NT2/D1 (cell line): ENCODE results near the gene MEF2B.
A peak's percentile ranks its signal among the peaks of the same experiment; 100 is the strongest.

Source experiments
- DNase-seq: peaks from one replicate; pipeline ENCODE4 v3.0.0-alpha.2; 2011; ENCODE audit warnings: low read depth, low spot score
- H3K27me3 ChIP-seq: 2 replicates; pipeline ENCODE4 v1.6.0; 2011; ENCODE audit warnings: mild to moderate bottlenecking; ENCODE audit not compliant: insufficient read length, insufficient read depth
- H3K36me3 ChIP-seq: 2 replicates; pipeline ENCODE4 v1.6.1; 2011; ENCODE audit warnings: mild to moderate bottlenecking, low read length, mixed read lengths; ENCODE audit not compliant: insufficient read depth, insufficient read length
- H3K4me1 ChIP-seq: 2 replicates; pipeline ENCODE4 v1.5.1; 2011; ENCODE audit not compliant: insufficient read depth, insufficient read length
- H3K4me3 ChIP-seq: 2 replicates; pipeline ENCODE4 v1.5.1; 2011; ENCODE audit warnings: low read depth; ENCODE audit not compliant: insufficient read length
- H3K9ac ChIP-seq: 2 replicates; pipeline ENCODE4 v1.6.0; 2011; ENCODE audit warnings: low read depth; ENCODE audit not compliant: insufficient read length
- H3K9me3 ChIP-seq: 2 replicates; pipeline ENCODE4 v1.5.1; 2011; ENCODE audit warnings: mild to moderate bottlenecking, low read length; ENCODE audit not compliant: insufficient read depth
- SUZ12 ChIP-seq: IDR thresholded peaks from 2 replicates; pipeline ENCODE4 v1.6.1; 2011; ENCODE audit not compliant: insufficient read length, insufficient read depth; ENCODE audit errors: extremely low read depth
- YY1 ChIP-seq: IDR thresholded peaks from 2 replicates; pipeline ENCODE4 v1.6.1; 2011; ENCODE audit not compliant: insufficient read length, insufficient read depth
- ZNF274 ChIP-seq: IDR thresholded peaks from 2 replicates; pipeline ENCODE4 v1.6.1; 2011; ENCODE audit warnings: mild to moderate bottlenecking, low read depth, low read length

MEF2B gene

DNA sequence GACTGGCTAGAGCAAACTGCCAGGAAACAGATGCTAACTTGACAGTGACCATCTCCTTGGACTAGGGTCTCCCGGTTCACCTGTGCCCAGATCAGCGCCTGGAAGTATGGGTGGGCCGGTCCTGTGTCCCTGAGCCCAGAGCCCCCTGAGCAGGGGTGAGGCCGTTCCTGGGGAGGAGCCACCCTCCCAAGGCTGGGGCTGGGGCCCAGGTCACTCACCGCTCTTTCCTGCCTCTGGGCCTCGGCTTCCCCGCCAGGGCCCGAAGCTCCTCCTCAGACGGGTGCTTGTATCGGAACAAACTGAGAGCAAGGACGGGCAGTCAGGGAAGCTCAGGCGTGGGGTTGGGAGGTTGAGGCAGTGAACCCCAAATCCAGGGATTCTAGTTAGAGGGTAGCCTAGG lies 37.2 kb downstream of the MEF2B start:
- Histone ChIP-seq H3K4me1 (peaks cover 2% of the 10 kb centered on the region), H3K4me3 (no peak overlapping the region), H3K36me3 (peaks cover 27% of the 10 kb centered on the region), H3K27me3 (no peaks in the 10 kb centered on the region), H3K9me3 (peaks cover 18% of the 10 kb centered on the region; the same call in 1 of the 2 replicates), H3K9ac (no peak overlapping the region)
- no peak for TF ChIP-seq ZNF274
- TF ChIP-seq YY1: no peak
- no peak for TF ChIP-seq SUZ12
- DNase-seq: no peak

DNA sequence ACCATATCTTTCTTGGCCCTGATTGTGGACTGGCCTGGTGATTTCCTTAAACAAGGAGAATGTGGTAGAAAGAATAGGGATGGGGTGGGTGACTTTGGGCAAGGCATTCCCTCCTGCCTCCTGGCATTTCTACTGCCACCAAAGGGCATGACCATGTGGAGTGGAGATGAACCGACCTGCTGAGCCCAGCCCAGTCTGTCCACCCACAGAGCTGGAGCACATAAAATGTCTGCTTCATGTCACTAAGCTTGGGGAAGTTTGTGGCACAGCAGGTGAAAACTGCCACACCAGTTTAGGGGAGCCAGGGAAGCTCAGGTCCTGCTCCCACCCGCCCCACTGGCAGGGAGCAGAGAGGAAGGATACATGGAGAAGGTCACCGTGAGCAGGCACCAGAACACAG lies 38.1 kb downstream of the MEF2B start:
- peaks cover 27% of the 10 kb centered on the region for H3K36me3 ChIP-seq
- H3K27me3 ChIP-seq: no peaks in the 10 kb centered on the region
- no peak overlapping the region for H3K4me3 ChIP-seq
- H3K9me3 ChIP-seq: peaks cover 18% of the 10 kb centered on the region; the same call in 1 of the 2 replicates
- peaks cover 2% of the 10 kb centered on the region for H3K4me1 ChIP-seq
- TF ChIP-seq ZNF274 (no peak), SUZ12 (no peak)
- H3K9ac ChIP-seq: no peak overlapping the region
- DNase-seq: no peak

DNA sequence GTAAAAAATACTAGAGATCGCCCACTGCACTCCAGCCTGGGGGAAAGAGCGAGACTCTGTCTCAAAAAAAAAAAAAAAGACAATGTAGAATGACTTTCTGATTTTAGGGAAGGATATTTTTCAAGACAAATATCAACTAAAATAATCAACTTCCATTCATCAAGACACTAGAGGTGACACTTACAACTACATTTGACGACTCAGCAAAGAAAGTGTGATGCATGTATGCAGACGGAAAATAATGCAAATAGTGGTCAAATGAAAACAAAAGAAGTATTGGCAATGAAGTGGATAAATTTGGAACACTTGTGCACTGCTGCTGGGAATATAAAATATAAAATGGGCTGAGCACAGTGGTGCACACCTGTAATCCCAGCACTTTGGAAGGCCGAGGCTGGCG lies 44.0 kb downstream of the MEF2B start:
- no peaks in the 10 kb centered on the region for H3K27me3 ChIP-seq
- no peak overlapping the region for H3K4me3 ChIP-seq
- peaks cover 13% of the 10 kb centered on the region for H3K9me3 ChIP-seq
- DNase-seq: no peak
- H3K9ac ChIP-seq: no peak overlapping the region
- peaks cover 6% of the 10 kb centered on the region for H3K4me1 ChIP-seq
- TF ChIP-seq ZNF274 (no peak), SUZ12 (no peak), YY1 (no peak)
- peaks cover 15% of the 10 kb centered on the region for H3K36me3 ChIP-seq

DNA sequence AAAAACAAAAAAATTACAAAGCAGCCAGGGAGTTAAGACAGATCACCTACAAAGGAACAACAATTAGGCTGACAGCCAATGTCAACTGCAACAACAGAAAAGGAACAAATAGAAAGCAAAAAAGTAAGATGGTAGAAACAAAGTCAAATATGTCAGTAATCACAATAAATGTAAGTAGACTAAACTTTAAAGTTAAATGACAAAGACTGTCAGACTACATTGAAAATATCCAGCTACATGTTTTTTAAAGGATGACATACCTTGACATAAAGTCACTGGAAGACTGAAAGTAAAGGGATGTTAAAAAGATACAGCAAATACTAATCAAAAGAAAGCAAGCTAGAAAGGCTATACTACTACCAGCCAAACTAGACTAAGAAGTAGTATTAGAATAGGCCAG lies 46.7 kb downstream of the MEF2B start:
- Histone ChIP-seq H3K4me1 (peaks cover 16% of the 10 kb centered on the region), H3K27me3 (no peaks in the 10 kb centered on the region), H3K36me3 (peaks cover 23% of the 10 kb centered on the region), H3K9ac (no peak overlapping the region), H3K4me3 (no peak overlapping the region), H3K9me3 (peaks cover 13% of the 10 kb centered on the region)
- DNase-seq: no peak
- TF ChIP-seq YY1 (no peak), SUZ12 (no peak), ZNF274 (no peak)

DNA sequence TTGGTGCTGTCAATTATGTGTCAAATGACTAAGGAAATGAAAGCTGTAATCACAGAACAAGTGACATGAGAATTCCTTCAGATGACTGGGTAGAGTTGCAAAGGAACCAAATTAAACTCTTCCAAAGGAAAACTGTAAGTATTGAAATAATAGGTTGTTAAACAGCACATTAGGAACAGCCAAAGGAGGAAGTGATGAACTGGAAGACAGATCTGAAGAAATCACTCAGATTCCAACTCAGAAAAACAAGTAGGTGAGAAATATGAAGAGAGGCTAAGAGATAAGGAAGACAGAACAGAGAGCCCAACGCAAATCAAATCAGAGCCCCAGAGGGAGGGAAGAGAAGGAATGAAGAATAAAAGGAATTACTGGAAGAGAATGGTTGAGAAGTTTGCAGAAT lies 47.2 kb downstream of the MEF2B start:
- Histone ChIP-seq H3K36me3 (peaks cover 24% of the 10 kb centered on the region), H3K27me3 (no peaks in the 10 kb centered on the region), H3K9me3 (peaks cover 13% of the 10 kb centered on the region), H3K4me3 (no peak overlapping the region), H3K4me1 (peaks cover 16% of the 10 kb centered on the region), H3K9ac (no peak overlapping the region)
- TF ChIP-seq ZNF274: no peak
- no peak for TF ChIP-seq YY1
- TF ChIP-seq SUZ12: no peak
- no peak for DNase-seq

DNA sequence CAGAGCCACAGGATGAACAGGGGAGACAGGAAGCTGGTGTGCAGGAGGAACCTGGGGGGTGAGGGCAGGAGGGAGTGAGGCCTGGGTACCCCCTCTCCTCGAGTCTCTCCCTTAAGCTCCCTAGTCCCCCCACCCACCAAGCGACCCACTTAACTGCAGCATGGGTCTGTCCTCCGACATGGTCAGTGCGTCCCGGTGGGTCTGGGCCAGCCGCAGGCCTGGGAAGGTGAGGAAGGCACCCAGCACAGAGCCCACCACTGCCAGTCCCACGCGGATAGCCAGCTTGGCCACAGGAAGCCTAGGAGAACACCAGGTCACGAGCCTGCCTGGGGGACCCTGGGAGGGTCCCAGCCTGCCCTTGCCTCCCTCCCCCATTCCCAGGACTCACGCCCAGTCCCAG lies 48.7 kb downstream of the MEF2B start:
- Histone ChIP-seq H3K4me1 (peaks cover 16% of the 10 kb centered on the region), H3K9me3 (peaks cover 13% of the 10 kb centered on the region), H3K4me3 (peak overlapping the region; percentile 27), H3K27me3 (no peaks in the 10 kb centered on the region), H3K9ac (peak overlapping the region; percentile 85), H3K36me3 (peaks cover 29% of the 10 kb centered on the region)
- TF ChIP-seq ZNF274 (no peak), YY1 (no peak), SUZ12 (no peak)
- DNase-seq: no peak

DNA sequence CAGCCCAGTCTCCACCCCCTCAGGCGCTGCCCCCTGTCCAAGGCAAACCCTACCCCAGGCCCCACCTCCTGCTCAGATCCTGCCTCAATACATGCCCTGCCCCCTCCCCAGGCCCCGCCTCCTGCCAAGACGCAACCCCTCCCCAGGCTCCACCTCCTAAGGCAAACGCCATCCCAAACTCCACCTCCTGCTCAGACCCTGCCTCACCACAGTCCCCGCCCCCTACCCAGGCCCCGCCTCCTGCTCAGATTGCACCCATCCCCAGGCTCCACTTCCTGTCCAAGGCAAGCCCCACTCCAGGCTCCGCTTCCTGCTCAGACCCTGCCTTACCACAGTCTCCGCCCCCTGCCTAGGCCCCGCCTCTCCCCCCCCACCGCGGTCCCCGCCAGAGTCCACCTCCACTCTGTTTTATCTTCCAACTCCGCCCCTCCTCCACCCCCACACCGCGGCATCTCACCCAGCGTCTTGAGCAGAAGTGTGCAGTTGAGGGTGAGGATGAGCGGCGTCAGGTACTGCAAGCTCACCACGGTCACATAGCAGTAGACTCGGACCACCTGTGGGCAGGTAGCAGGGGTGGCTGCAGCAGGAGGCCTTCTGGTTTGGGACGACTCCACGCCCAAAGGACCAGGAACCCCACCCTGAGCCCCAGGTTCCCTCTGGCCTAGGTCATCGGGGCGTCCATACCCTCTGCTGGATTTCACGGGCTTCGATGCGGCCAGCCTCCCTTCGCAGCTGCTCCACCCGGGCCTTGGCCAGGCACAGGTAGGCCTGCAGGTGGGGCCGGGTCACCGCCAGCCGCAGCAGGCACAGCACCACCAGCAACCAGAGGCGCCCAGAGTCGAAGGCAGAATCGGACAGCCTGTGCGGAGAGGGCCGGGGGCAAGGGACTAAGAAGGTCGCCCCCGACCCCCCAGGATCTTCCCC lies 49.5 kb downstream of the MEF2B start:
- TF ChIP-seq ZNF274 (no peak), SUZ12 (no peak), YY1 (no peak)
- Histone ChIP-seq H3K27me3 (no peaks in the 10 kb centered on the region), H3K9me3 (peaks cover 13% of the 10 kb centered on the region), H3K4me3 (peak overlapping the region; percentile 27), H3K9ac (peak overlapping the region; percentile 85), H3K36me3 (peaks cover 31% of the 10 kb centered on the region), H3K4me1 (peaks cover 16% of the 10 kb centered on the region)
- DNase-seq: peak; percentile 91
